ENCODE results near the gene BTK.

BTK gene

DNA sequence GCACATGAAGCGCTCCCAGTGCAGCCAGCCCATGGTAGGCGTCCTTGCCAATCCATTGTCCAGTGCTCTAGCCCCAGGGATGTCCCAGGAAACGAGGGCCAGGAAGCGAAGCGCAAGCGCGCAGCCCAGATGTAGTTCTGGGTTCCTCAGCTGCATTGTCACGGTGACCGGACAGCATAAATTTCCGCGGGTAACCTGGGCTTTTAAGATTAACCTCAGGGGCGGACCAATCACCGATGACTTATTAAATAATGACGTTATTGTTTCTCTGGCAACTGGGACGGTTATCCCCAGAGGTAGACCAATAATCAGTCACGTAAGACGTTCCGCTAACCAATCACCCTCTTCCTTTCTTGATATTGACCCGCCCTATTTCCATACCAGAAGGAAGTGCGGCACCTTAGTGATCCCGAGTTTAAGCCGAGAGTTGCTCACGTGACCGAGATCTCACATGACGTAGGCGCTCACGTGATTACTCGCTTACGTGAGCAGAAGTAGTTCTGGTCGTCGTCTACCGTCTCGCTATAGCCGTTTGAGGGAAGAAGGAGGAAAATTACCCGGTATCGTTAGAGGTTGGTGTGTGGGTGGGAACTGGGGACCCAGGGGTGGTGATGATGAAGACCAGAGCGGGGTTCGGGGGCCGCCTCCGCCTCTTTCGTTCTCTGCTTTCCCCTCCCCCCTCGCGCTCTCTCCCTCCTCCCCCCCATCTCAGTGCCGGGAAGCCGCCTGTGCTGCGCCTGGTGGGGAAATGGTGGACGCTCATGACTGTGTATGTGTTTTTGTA lies 21.9 kb upstream of the BTK start, which contains the start of the genes GLA and HNRNPH2:
GLA (minus strand) TSS at position 178 of the 784 bp plus-strand sequence; CDS start at position 156, 22 bp downstream.
HNRNPH2 (plus strand) TSS at position 475 of the 784 bp plus-strand sequence. CDS start 3,767 bp downstream, outside the sequence.
- peak within 1 kb of the TSS; percentile 88 for H3K4me3 ChIP-seq (ENCODE audit: low read length)
- TF ChIP-seq, protein P1, sequence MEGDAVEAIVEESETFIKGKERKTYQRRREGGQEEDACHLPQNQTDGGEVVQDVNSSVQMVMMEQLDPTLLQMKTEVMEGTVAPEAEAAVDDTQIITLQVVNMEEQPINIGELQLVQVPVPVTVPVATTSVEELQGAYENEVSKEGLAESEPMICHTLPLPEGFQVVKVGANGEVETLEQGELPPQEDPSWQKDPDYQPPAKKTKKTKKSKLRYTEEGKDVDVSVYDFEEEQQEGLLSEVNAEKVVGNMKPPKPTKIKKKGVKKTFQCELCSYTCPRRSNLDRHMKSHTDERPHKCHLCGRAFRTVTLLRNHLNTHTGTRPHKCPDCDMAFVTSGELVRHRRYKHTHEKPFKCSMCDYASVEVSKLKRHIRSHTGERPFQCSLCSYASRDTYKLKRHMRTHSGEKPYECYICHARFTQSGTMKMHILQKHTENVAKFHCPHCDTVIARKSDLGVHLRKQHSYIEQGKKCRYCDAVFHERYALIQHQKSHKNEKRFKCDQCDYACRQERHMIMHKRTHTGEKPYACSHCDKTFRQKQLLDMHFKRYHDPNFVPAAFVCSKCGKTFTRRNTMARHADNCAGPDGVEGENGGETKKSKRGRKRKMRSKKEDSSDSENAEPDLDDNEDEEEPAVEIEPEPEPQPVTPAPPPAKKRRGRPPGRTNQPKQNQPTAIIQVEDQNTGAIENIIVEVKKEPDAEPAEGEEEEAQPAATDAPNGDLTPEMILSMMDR (conservative IDR thresholded peaks at IDR 0.05; ENCODE audit: low read depth, low read length): no peak
- peak; percentile 95 for DNase-seq (ENCODE audit: low read depth)

DNA sequence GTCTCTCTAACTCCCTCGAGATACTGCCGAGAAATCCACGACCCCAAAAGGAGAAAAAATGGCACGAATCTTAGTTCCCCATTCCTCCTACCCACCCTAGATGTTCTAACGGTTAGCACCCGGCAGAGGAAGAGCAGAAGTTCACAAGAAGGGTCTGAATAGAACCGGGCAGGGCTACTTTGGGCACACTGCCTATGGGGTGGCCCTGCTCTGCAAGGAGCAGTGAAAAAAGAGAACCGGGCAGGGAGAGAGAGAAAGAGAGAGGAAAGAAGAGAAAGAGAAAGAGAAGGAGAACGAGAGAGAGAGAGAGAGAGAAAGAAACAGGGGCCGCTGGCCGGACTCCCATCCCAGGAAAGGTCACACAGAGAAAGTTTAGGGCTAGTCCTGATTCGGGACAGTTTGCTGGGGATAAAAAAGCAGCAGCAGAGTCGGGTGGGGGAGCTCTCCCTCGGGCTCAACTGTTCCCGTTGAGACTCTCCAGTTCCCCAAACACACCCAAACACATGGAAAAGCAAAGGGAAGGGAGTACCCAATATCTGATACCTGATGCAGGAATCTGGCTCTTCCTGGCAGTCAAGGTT lies 21.3 kb upstream of the BTK start:
- TF ChIP-seq, protein P1 (conservative IDR thresholded peaks at IDR 0.05; ENCODE audit: low read depth, low read length): no peak
- DNase-seq (ENCODE audit: low read depth): no peak
- peak overlapping the region; percentile 88 for H3K4me3 ChIP-seq (ENCODE audit: low read length)

DNA sequence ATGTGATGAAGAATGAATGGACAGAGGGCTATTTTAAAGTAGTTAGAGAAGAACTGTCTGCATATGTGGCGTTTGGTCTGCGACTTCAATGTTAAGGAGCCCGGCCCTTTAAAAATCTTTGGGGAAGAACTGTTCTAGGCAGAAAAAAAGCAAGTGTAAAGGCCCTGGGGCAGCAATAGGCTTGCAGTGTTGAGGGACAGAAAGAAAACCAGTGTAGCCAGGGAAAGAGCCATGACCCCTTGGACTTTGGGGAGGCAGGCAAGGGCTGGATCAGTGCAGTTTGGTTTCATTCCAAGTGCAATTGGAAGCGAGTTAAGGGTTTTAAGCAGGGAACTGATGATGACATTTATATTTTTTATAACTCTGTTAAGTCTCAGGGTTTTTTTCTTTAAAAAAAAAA lies 13.8 kb upstream of the BTK start:
- TF ChIP-seq, protein P1 (conservative IDR thresholded peaks at IDR 0.05; ENCODE audit: low read depth, low read length): no peak
- no peak overlapping the region for H3K4me3 ChIP-seq (ENCODE audit: low read length)
- DNase-seq (ENCODE audit: low read depth): no peak

DNA sequence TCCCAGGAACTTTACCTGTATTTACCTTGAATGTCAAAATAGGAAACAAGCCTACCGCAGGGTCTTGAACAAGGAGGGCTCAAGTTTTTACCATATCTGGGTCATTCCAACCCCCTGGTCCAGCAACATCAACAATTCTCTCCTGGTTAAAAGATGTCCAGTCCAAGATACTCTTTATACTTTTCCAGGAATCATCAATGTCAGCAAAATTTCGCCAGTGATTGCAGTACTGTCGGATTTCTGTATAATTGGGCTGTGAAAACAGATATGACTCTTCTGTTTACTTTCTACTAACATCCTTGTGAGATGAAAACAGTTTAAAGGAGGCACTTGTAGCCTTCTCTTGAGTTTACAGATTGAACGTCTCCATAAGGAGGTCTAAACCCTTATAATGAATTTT lies 12.7 kb upstream of the BTK start:
- no peak overlapping the region for H3K4me3 ChIP-seq (ENCODE audit: low read length)
- TF ChIP-seq, protein P1 (conservative IDR thresholded peaks at IDR 0.05; ENCODE audit: low read depth, low read length): no peak
- DNase-seq (ENCODE audit: low read depth): no peak

DNA sequence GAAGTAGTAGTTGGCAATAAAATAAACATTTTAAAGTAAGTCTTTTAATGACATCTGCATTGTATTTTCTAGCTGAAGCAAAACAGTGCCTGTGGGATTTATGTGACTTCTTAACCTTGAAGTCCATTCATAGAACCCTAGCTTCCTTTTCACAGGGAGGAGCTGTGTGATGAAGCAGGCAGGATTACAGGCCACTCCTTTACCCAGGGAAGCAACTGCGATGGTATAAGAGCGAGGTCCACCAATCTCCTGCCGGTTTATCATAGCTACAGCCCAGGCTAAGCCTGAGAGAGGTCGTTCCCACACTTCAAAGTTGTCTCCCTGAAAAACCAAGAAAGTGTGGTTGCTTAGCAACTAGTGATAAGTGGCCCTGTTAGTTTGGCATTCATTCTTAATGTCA lies 11.8 kb upstream of the BTK start:
- TF ChIP-seq, protein P1 (conservative IDR thresholded peaks at IDR 0.05; ENCODE audit: low read depth, low read length): no peak
- no peak for DNase-seq (ENCODE audit: low read depth)
- H3K4me3 ChIP-seq (ENCODE audit: low read length): no peak overlapping the region

DNA sequence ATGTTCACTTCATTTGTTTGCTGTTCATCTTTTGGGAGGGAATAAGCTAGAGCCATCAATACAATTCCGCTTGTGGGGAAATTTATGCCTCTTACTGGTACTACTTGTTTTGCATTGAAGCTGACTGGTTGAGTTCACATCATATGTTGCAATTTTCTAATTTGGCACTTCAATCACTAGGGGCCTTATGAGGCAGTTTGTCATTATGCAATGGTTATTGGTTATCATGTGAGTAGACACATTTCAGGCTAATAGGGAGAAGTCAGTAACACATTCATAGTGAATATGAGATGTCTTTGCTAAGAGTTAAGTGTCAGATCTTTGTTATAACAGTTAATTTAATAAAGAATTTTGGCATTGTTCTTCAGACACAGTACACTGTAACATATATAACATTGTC lies 9.8 kb upstream of the BTK start:
- H3K4me3 ChIP-seq (ENCODE audit: low read length): no peak overlapping the region
- TF ChIP-seq, protein P1 (conservative IDR thresholded peaks at IDR 0.05; ENCODE audit: low read depth, low read length): no peak
- DNase-seq (ENCODE audit: low read depth): no peak

DNA sequence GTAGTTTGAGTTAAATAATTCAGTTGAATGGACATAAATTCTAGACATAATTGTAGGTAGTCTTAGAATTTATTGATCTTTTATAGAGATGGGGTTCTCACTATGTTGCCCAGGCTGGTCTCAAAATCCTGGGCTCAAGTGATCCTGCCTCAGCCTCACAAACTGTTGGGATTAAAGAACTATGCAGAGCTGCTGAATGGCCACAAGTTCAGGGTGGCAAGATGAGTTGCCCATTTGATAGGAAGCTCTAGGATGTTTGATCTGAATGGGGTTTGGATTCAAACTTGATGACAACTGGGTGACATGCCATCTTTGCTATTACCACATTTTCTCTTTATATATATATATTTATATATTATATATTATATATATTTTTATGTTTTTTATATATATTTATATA lies 8.4 kb upstream of the BTK start:
- TF ChIP-seq, protein P1 (conservative IDR thresholded peaks at IDR 0.05; ENCODE audit: low read depth, low read length): no peak

More for the DNA sequence above, 8.4 kb upstream of the BTK start:
- DNase-seq (ENCODE audit: low read depth): no peak
- no peak overlapping the region for H3K4me3 ChIP-seq (ENCODE audit: low read length)
